ENCODE results near the gene PTPRG.
"Not testable (repeated sequence)": the region's sequence is repeated elsewhere in the genome, so short reads cannot be mapped to it uniquely, and the experiment has no call there.

PTPRG gene

GRCh38 chr3:61690016-61690415 lies 128.6 kb downstream of the PTPRG start:
- no peak for DNase-seq

GRCh38 chr3:61691466-61691865 lies 130.1 kb downstream of the PTPRG start:
- DNase-seq = no peak

GRCh38 chr3:61697301-61697700 lies 135.9 kb downstream of the PTPRG start:
- no peak for DNase-seq

- DNase-seq = not testable (repeated sequence)
These were observed 137.1 kb downstream of the PTPRG start for GRCh38 chr3:61698278-61699072.

- DNase-seq = no peak
These were observed 138.3 kb downstream of the PTPRG start for GRCh38 chr3:61699622-61700021.

- DNase-seq = no peak
These were observed 139.6 kb downstream of the PTPRG start for GRCh38 chr3:61701011-61701410.

GRCh38 chr3:61702453-61702852 lies 141.1 kb downstream of the PTPRG start:
- no peak for DNase-seq

GRCh38 chr3:61704807-61705206 lies 143.4 kb downstream of the PTPRG start:
- DNase-seq = no peak

GRCh38 chr3:61707492-61707891 lies 146.1 kb downstream of the PTPRG start:
- no peak for DNase-seq

- not testable (repeated sequence) for DNase-seq
These were observed 149.5 kb downstream of the PTPRG start for GRCh38 chr3:61710920-61711319.

- DNase-seq = no peak
These were observed 152.9 kb downstream of the PTPRG start for GRCh38 chr3:61714225-61714624.

GRCh38 chr3:61715886-61716527 lies 154.6 kb downstream of the PTPRG start:
- DNase-seq = no peak

GRCh38 chr3:61716693-61717092 lies 155.3 kb downstream of the PTPRG start:
- DNase-seq = not testable (repeated sequence)

GRCh38 chr3:61718565-61718964 lies 157.2 kb downstream of the PTPRG start:
- DNase-seq = no peak

- DNase-seq = no peak
These were observed 158.1 kb downstream of the PTPRG start for GRCh38 chr3:61719278-61719977.

- DNase-seq = no peak
These were observed 161.7 kb downstream of the PTPRG start for GRCh38 chr3:61723038-61723437.

GRCh38 chr3:61724183-61724582 lies 162.8 kb downstream of the PTPRG start:
- no peak for DNase-seq

GRCh38 chr3:61724801-61725200 lies 163.4 kb downstream of the PTPRG start:
- no peak for DNase-seq

GRCh38 chr3:61725851-61726333 lies 164.5 kb downstream of the PTPRG start:
- peak; percentile 75 for DNase-seq

- no peak for DNase-seq
These were observed 166.1 kb downstream of the PTPRG start for GRCh38 chr3:61727435-61727834.

GRCh38 chr3:61729038-61729634 lies 167.8 kb downstream of the PTPRG start:
- DNase-seq = no peak

GRCh38 chr3:61730056-61730455 lies 168.7 kb downstream of the PTPRG start:
- DNase-seq = no peak

GRCh38 chr3:61730577-61731231 lies 169.3 kb downstream of the PTPRG start:
- DNase-seq = no peak
